Measurements from ENCODE around the gene NSUN6. TPM values are rescaled to one million over a fixed set of nuclear protein-coding genes. Genes with fewer than 3 reads are reported as not detected.

NSUN6 gene
- total RNA-seq, 1 donor from 2014 or later = 12.8 TPM

DNA sequence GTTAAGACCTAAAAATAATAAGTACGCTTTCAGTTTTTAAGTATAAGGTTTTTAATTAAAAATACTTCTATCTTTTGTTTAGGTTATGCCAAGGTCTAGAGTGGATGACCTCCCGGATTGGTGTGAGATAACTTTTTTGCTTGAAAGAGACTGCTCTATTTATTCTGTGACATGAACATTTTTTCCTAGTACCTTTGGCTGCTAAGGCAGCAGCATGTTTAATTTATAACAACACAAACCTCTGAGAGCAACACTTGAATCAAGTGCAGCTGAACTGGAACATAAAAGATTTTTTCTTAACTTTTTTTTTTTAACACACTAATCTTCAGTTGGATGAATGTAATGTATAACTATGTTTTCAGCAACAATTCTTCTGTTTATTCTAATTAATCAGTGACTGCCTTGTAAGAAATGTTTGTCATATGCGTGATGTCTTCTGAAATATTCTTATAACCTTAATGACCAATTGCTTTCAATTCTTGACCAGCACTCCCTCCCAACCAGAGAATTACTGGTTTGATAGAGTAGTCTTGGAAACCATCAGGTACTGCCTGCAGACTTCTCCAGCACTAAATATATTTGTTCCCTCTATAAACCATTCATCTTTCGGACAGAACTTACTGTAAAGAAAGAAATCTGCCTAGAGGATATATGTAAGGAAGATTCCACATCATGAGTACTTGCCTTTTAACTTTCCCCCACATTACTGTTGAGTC lies 23.9 kb upstream of the NSUN6 start:
- Mint-ChIP-seq H3K36me3 (ENCODE audit: low read depth) (peaks cover 24% of the 10 kb centered on the region), H3K27me3 (ENCODE audit: insufficient read depth) (no peaks in the 10 kb centered on the region), H3K9me3 (no peaks in the 10 kb centered on the region), H3K4me3 (no peak overlapping the region), H3K27ac (no peak overlapping the region), H3K4me1 (ENCODE audit: low read depth) (no peaks in the 10 kb centered on the region)
- no peak for DNase-seq (ENCODE audit: low spot score)
- intact Hi-C loops (cut with micrococcal nuclease) = no loop called here

- intact Hi-C loops (cut with micrococcal nuclease) = loop anchor here (1.0 kb wide), 1 partner anchor 8 kb away; no protein-coding TSS in a partner anchor
- Mint-ChIP-seq H3K27me3 (ENCODE audit: insufficient read depth) (no peaks in the 10 kb centered on the region), H3K4me3 (no peak overlapping the region), H3K36me3 (ENCODE audit: low read depth) (peaks cover 29% of the 10 kb centered on the region), H3K4me1 (ENCODE audit: low read depth) (peaks cover 16% of the 10 kb centered on the region), H3K9me3 (no peaks in the 10 kb centered on the region), H3K27ac (no peak overlapping the region)
- DNase-seq (ENCODE audit: low spot score) = no peak
Observed at GRCh38 chr10:18668026-18668425, 16.6 kb upstream of the NSUN6 start.

GRCh38 chr10:18666810-18667209 lies 15.4 kb upstream of the NSUN6 start:
- H3K36me3 Mint-ChIP-seq (ENCODE audit: low read depth) = peaks cover 27% of the 10 kb centered on the region
- H3K9me3 Mint-ChIP-seq = no peaks in the 10 kb centered on the region
- H3K4me3 Mint-ChIP-seq = no peak overlapping the region
- peaks cover 24% of the 10 kb centered on the region for H3K4me1 Mint-ChIP-seq (ENCODE audit: low read depth)
- H3K27ac Mint-ChIP-seq = no peak overlapping the region
- H3K27me3 Mint-ChIP-seq (ENCODE audit: insufficient read depth) = no peaks in the 10 kb centered on the region
- intact Hi-C loops (cut with micrococcal nuclease) = no loop called here
- no peak for DNase-seq (ENCODE audit: low spot score)

- intact Hi-C loops (cut with micrococcal nuclease) = no loop called here
- Mint-ChIP-seq H3K4me1 (ENCODE audit: low read depth) (peaks cover 32% of the 10 kb centered on the region), H3K27ac (no peak overlapping the region), H3K36me3 (ENCODE audit: low read depth) (peaks cover 34% of the 10 kb centered on the region), H3K9me3 (no peaks in the 10 kb centered on the region), H3K4me3 (no peak overlapping the region), H3K27me3 (ENCODE audit: insufficient read depth) (no peaks in the 10 kb centered on the region)
- DNase-seq (ENCODE audit: low spot score) = no peak
Observed at GRCh38 chr10:18665815-18666558, 14.6 kb upstream of the NSUN6 start.

DNA sequence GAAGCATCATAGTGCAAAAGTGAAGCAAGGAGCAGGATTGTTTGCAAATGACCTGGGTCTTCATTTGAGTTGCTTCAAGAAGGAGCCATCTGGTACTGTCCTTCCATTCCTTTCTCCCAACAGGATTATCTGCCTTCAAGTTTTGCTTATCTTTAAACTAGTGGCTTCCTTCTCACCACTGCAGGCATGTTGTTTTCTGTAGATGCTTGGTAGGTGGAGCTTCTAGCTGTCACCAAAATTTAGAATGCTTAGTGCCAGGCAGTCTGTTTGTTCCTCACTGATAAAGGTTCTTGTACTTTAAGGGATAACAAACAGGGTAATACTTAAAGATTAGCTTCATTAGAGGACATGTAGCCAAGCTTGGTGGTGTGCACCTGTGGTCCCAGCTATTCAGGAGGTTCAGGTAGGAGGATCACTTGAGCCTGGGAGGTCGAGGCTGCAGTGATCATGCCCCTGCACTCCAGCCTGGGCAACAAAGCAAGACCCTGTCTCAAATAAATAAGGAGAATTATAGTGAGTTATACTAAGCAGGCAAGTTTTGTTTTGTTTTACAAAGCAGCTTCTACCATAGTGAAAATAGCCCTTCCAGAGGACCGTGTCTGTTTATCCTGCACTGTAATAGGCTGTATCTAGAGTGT lies 13.6 kb upstream of the NSUN6 start:
- H3K27me3 Mint-ChIP-seq (ENCODE audit: insufficient read depth) = no peaks in the 10 kb centered on the region
- peaks cover 29% of the 10 kb centered on the region for H3K36me3 Mint-ChIP-seq (ENCODE audit: low read depth)

GRCh38 chr10:18660816-18661431 lies 9.5 kb upstream of the NSUN6 start:
- Mint-ChIP-seq H3K27ac (peak overlapping the region; percentile 18), H3K36me3 (ENCODE audit: low read depth) (peaks cover 19% of the 10 kb centered on the region), H3K27me3 (ENCODE audit: insufficient read depth) (no peaks in the 10 kb centered on the region), H3K9me3 (no peaks in the 10 kb centered on the region), H3K4me1 (ENCODE audit: low read depth) (peaks cover 50% of the 10 kb centered on the region), H3K4me3 (peak overlapping the region; percentile 80)
- no peak for DNase-seq (ENCODE audit: low spot score)
- intact Hi-C loops (cut with micrococcal nuclease) = loop anchor here (1.0 to 5.0 kb wide), 2 partner anchors 7 to 79 kb away; no protein-coding TSS in a partner anchor

More for the DNA sequence above, 13.6 kb upstream of the NSUN6 start:
- intact Hi-C loops (cut with micrococcal nuclease) = loop anchor here (5.0 kb wide), 1 partner anchor 83 kb away; no protein-coding TSS in a partner anchor
- no peak overlapping the region for H3K27ac Mint-ChIP-seq
- no peaks in the 10 kb centered on the region for H3K9me3 Mint-ChIP-seq
- no peak for DNase-seq (ENCODE audit: low spot score)
- H3K4me3 Mint-ChIP-seq = no peak overlapping the region
- H3K4me1 Mint-ChIP-seq (ENCODE audit: low read depth) = peaks cover 40% of the 10 kb centered on the region

- H3K27me3 Mint-ChIP-seq (ENCODE audit: insufficient read depth) = no peaks in the 10 kb centered on the region
- H3K4me3 Mint-ChIP-seq = peak overlapping the region; percentile 100
- H3K9me3 Mint-ChIP-seq = no peaks in the 10 kb centered on the region
- peak overlapping the region; percentile 98 for H3K27ac Mint-ChIP-seq
- H3K4me1 Mint-ChIP-seq (ENCODE audit: low read depth) = peaks cover 40% of the 10 kb centered on the region
- peaks cover 14% of the 10 kb centered on the region for H3K36me3 Mint-ChIP-seq (ENCODE audit: low read depth)
- intact Hi-C loops (cut with micrococcal nuclease) = loop anchor here (1.0 to 10.0 kb wide), 6 partner anchors 8 to 1843 kb away; partner anchors contain the start of genes NSUN6, RSU1 and TRDMT1
- no peak for DNase-seq (ENCODE audit: low spot score)
Observed at GRCh38 chr10:18659819-18660535, 8.6 kb upstream of the NSUN6 start.

DNA sequence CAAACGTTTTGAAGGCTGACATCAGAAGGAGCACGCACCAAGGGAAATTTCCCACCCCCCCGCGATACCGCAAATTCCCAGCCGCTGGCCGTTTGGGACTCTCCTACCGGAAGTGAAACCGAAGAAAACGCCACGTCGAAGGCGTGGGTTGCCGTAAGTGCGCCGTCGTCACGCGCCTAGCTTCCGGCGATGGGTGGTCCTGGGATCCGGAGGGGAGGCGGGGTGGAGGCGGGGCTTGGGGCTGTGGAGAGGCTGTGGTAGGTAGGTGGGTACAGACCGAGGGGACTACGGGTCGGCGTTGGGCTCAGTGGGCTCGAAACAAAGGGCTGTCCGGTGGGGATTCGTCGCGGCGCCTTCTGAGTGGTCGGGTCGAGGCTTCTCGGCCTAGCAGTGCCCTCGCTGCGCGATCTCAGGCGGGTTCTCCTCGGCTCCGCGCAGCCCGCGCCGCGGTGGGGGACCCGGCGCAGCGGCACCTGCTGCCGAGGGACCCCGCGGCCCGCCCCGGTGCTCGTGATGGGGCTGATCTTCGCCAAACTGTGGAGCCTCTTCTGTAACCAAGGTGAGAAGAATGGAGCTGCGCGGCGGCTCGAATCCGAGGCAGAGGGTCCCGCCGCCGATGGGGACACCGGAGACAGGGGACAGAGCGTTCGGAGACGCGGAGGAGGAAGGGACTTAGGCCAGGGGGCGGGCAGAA lies 7.9 kb upstream of the NSUN6 start, which contains the start of gene ARL5B:
Gene ARL5B (plus strand): TSS at position 307 of the 694 bp plus-strand sequence. CDS start 207 bp downstream, at position 514.
- no peaks in the 10 kb centered on the region for H3K9me3 Mint-ChIP-seq
- intact Hi-C loops (cut with micrococcal nuclease) = loop anchor here (1.0 to 10.0 kb wide), 4 partner anchors 8 to 1842 kb away; partner anchors contain the start of genes NSUN6, RSU1 and TRDMT1
- peaks cover 38% of the 10 kb centered on the region for H3K4me1 Mint-ChIP-seq (ENCODE audit: low read depth)
- H3K4me3 Mint-ChIP-seq = peak within 1 kb of the TSS; percentile 100
- H3K36me3 Mint-ChIP-seq (ENCODE audit: low read depth) = peaks cover 15% of the 10 kb centered on the region
- H3K27ac Mint-ChIP-seq = peak within 1 kb of the TSS; percentile 98
- DNase-seq (ENCODE audit: low spot score) = peak; percentile 92
- H3K27me3 Mint-ChIP-seq (ENCODE audit: insufficient read depth) = no peaks in the 10 kb centered on the region

DNA sequence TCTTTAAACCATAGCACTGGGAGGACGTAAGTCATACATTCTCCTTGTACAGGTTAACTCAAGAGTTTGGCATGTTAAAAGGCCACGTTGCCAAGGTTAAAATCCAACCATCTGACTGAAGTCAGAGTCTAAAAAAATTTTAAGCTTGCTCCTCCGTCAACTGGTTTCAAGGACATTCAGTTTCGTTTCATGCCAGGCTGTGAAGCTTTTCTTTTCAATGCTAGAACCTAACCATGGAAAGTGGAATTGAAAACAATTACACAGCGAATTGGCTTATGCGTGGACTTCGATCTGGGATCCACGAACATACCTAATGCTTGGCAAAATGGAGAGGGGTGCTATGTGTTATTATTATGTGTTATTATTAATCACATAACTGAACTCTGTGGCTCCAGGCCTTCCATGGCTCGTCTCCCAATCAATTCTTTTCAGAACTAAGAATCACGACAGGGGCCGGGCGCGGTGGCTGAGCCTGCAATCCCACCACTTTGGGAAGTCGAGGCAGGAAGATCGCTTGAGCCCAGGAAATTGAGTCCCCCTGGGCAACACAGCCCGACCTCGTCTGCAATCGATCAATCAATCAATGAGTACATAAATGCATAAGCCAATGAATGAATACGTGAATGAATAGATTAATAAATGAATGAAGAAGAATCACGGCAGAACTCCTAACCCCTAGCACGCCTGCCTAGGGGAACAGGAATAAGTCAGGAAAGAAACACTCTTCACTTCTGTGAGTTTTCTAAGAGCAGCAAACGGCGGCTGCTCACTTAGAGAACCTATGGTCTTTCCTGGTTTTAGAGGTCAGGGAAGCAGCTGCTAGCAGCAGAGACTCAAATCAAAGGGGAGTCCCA lies 7.1 kb upstream of the NSUN6 start:
- Mint-ChIP-seq H3K4me3 (peak overlapping the region; percentile 100), H3K9me3 (no peaks in the 10 kb centered on the region), H3K27ac (peak overlapping the region; percentile 98), H3K4me1 (ENCODE audit: low read depth) (peaks cover 38% of the 10 kb centered on the region), H3K36me3 (ENCODE audit: low read depth) (peaks cover 20% of the 10 kb centered on the region), H3K27me3 (ENCODE audit: insufficient read depth) (no peaks in the 10 kb centered on the region)
- intact Hi-C loops (cut with micrococcal nuclease) = loop anchor here (1.0 to 10.0 kb wide), 4 partner anchors 7 to 1841 kb away; partner anchors contain the start of genes NSUN6, RSU1 and TRDMT1
- no peak for DNase-seq (ENCODE audit: low spot score)

DNA sequence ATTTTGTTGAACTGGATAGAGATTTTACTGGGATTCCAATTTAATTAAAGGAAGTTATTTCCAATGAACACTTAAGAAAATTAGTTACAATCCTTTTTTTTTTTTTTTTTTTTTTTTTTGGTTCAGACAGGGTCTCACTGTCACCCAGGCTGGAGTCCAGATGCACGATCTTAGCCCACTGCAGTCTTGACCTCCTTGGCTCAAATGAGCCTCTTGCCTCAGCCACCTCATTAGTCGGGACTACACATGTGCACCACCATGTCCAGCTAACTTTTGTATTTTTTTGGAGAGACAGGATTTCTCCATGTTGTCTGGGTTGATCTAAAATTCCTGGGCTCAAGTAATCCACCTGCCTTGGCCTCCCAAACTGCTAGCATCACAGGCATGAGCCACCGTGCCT lies 5.3 kb upstream of the NSUN6 start:
- Mint-ChIP-seq H3K9me3 (no peaks in the 10 kb centered on the region), H3K4me3 (no peak overlapping the region), H3K4me1 (ENCODE audit: low read depth) (peaks cover 39% of the 10 kb centered on the region), H3K27ac (no peak overlapping the region), H3K36me3 (ENCODE audit: low read depth) (peaks cover 17% of the 10 kb centered on the region), H3K27me3 (ENCODE audit: insufficient read depth) (no peaks in the 10 kb centered on the region)
- DNase-seq (ENCODE audit: low spot score) = no peak
- intact Hi-C loops (cut with micrococcal nuclease) = loop anchor here (10.0 kb wide), 2 partner anchors 1452 to 1632 kb away; partner anchors contain the start of gene TRDMT1

GRCh38 chr10:18653112-18653511 lies 1.7 kb upstream of the NSUN6 start:
- H3K27ac Mint-ChIP-seq = no peak overlapping the region
- H3K4me3 Mint-ChIP-seq = no peak overlapping the region
- no peak for DNase-seq (ENCODE audit: low spot score)
- H3K36me3 Mint-ChIP-seq (ENCODE audit: low read depth) = peaks cover 9% of the 10 kb centered on the region
- intact Hi-C loops (cut with micrococcal nuclease) = loop anchor here (5.0 to 10.0 kb wide), 3 partner anchors 1011 to 1628 kb away; partner anchors contain the start of genes STAM and TRDMT1
- no peaks in the 10 kb centered on the region for H3K9me3 Mint-ChIP-seq
- peaks cover 47% of the 10 kb centered on the region for H3K4me1 Mint-ChIP-seq (ENCODE audit: low read depth)
- H3K27me3 Mint-ChIP-seq (ENCODE audit: insufficient read depth) = no peaks in the 10 kb centered on the region

Data from activated T-helper 1 cell treated with anti-CD3 and anti-CD28 coated beads, Interleukin-12 subunit alpha, Interleukin-12 subunit beta, Interleukin-2, Interleukin-4 antibody, amounts not matched to agents 30 ng/mL and 10 ng/mL and 1 ng/mL, durations not matched to agents 14 hours and 24 hours and 36 hours (primary cell).